Ovary (tissue), 9 donors: ENCODE measurements around the gene KIAA1191. TPM values are rescaled to one million over a fixed set of nuclear protein-coding genes. Genes with fewer than 3 reads are reported as not detected.

Experiments used
- DNase-seq, 5 donors: peaks; one replicate each; pipeline ENCODE4 v3.0.0-alpha.2; 2019 to 2020
- H3K27ac ChIP-seq, 2 donors: fragments of 200-600 bp; one replicate each; pipeline versions ENCODE4 v1.5.1 to v1.8.0; 2019 to 2022
- H3K27me3 ChIP-seq: fragments of 200-600 bp; one replicate; pipeline ENCODE4 v1.8.0; 2022
- H3K36me3 ChIP-seq: fragments of 200-600 bp; sonication (generic); one replicate; pipeline ENCODE4 v1.5.1; 2019
- H3K4me1 ChIP-seq: one replicate; pipeline ENCODE4 v1.8.1; 2013; ENCODE audit warnings: mild to moderate bottlenecking, moderate library complexity; ENCODE audit not compliant: insufficient read depth
- H3K4me3 ChIP-seq: fragments of 200-600 bp; sonication (generic); one replicate; pipeline ENCODE4 v1.5.1; 2017
- H3K9me3 ChIP-seq, 2 donors: fragments of 200-600 bp in 1 of 2; sonication (generic) in 1 of 2; one replicate each; pipeline versions ENCODE4 v1.5.1 to v1.8.1; 2013 to 2019; ENCODE audit warnings: mild to moderate bottlenecking in 1 of 2, moderate library complexity in 1 of 2
- EP300 ChIP-seq: sonication (generic); formaldehyde crosslinking; IDR thresholded peaks from one replicate; pipeline ENCODE4 v1.6.1; 2017; ENCODE audit warnings: antibody characterized with exemption
- POLR2A ChIP-seq: fragments of 450-650 bp; IDR thresholded peaks from one replicate; pipeline ENCODE4 v1.6.1; 2017; ENCODE audit warnings: antibody characterized with exemption, mild to moderate bottlenecking, moderate library complexity
- WGBS, 3 donors: extraction: QIAGEN DNeasy Blood & Tissue Kit in 1 of 3; methylation state at CpG; one replicate each; pipeline versions ENCODE4 v1.1.5 to v1.1.7; 2013 to 2017; 5-methylcytosine and 5-hydroxymethylcytosine counted together
- intact Hi-C, 4 donors: fragments of 100-400 bp; cut with DNase I; formaldehyde crosslinking; loops; one replicate each; pipeline versions ENCODE4 v1.11.0 to v1.15.1; 2022 to 2023
- polyA plus RNA-seq, 2 donors: library from polyadenylated mRNA; stranded (reverse); fragments of 200-250 nt in 1 of 2; fragments of 350-450 nt in 1 of 2; fragmentation: Illumina TruSeq in 1 of 2; extraction: RNeasy Lipid Tissue Mini Kit (QIAGEN cat#74804) in 1 of 2; gene quantifications; one replicate each; pipeline ENCODE4 v1.2.3, GENCODE V29; 2013 to 2014
- total RNA-seq, 7 donors: library from RNA; depleted of rRNA in 2 of 7; stranded (reverse); fragments of >200 nt in 2 of 7; fragmentation: NEBNext Ultra II Directional in 3 of 7; extraction: Animal tissue kit (Norgen Biotek cat#: 25700) in 3 of 7; gene quantifications; one replicate each; pipeline versions ENCODE4 v1.1.0 to v1.2.4, GENCODE V29; 2016 to 2023
- TF ChIP-seq, protein P1 (sequence below), 3 donors: fragments of 450-650 bp in 2 of 3; fragments of 200-600 bp in 1 of 3; IDR thresholded peaks; one replicate each; pipeline versions ENCODE4 v1.5.1 to v1.8.0; 2016 to 2022; ENCODE audit warnings: antibody characterized with exemption in 3 of 3, mild to moderate bottlenecking in 1 of 3
- donor health status: DM: no; HTN: no; CAD: no; lungs with moderate emphysema.
- donor health status: DM: no; HTN: no; CAD: no.
- donor health status: Bipolar disorder and iron deficiency.
- donor health status: DM: yes; HTN: yes; CAD: no.
- donor health status: DM: no; HTN: no; CAD: no.
- donor health status: DM: yes; HTN: yes; CAD: no.

The KIAA1191 gene
- total and polyA plus RNA-seq, 9 donors: 87.5 to 166 (median 116) TPM

DNA sequence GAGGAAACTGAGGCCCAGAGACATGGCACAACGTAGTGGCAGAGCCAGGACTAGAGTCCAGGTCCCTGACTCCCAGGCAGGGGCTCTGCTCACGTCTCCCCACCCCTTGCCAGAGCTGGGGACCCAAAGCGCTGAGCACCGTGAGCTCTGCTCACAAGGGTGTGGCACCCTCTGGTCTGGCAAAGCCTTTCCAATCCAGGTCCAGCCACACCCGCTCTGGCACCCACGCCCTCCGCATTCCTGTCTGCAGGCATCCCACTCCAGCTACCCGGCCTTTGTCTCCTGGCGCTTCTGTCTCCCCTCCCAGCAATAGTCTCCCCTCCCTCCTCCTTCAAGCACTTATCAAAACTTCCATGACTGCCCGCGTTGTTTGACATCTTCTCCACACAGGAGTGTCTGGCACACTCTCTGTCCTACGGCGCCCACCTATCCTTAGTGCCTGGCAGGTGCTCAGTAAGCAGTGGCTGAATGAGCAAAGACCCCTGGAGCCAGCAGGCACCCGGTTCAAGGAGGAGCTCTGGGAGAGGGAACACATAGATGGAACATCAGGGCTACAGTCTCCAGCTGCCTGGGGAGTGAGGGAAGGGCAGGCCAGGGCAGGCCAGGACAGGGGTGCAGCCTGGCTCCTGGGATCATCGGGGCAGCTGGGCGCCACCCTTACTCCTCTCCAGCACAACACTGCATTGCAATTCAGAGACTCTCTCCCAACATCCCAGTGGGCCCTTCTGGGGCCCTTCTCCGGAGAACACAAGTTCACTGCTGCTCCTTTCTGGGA, 39.0 kb upstream of the KIAA1191 start:
- intact Hi-C loops: no loop called here
- Histone ChIP-seq H3K36me3 (no peaks in the 10 kb centered on the region), H3K27me3 (no peaks in the 10 kb centered on the region), H3K27ac (no peak overlapping the region), H3K4me1 (peaks cover 18% of the 10 kb centered on the region), H3K9me3 (no peaks in the 10 kb centered on the region), H3K4me3 (no peak overlapping the region)
- TF ChIP-seq POLR2A (no peak), EP300 (no peak)
- TF ChIP-seq, protein P1, sequence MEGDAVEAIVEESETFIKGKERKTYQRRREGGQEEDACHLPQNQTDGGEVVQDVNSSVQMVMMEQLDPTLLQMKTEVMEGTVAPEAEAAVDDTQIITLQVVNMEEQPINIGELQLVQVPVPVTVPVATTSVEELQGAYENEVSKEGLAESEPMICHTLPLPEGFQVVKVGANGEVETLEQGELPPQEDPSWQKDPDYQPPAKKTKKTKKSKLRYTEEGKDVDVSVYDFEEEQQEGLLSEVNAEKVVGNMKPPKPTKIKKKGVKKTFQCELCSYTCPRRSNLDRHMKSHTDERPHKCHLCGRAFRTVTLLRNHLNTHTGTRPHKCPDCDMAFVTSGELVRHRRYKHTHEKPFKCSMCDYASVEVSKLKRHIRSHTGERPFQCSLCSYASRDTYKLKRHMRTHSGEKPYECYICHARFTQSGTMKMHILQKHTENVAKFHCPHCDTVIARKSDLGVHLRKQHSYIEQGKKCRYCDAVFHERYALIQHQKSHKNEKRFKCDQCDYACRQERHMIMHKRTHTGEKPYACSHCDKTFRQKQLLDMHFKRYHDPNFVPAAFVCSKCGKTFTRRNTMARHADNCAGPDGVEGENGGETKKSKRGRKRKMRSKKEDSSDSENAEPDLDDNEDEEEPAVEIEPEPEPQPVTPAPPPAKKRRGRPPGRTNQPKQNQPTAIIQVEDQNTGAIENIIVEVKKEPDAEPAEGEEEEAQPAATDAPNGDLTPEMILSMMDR (IDR thresholded peaks at IDR 0.05): no peak
- no peak for DNase-seq
- WGBS, 3 donors: 76 to 79% (median 77%) methylated on average over 17 of the region's 17 CpGs

DNA sequence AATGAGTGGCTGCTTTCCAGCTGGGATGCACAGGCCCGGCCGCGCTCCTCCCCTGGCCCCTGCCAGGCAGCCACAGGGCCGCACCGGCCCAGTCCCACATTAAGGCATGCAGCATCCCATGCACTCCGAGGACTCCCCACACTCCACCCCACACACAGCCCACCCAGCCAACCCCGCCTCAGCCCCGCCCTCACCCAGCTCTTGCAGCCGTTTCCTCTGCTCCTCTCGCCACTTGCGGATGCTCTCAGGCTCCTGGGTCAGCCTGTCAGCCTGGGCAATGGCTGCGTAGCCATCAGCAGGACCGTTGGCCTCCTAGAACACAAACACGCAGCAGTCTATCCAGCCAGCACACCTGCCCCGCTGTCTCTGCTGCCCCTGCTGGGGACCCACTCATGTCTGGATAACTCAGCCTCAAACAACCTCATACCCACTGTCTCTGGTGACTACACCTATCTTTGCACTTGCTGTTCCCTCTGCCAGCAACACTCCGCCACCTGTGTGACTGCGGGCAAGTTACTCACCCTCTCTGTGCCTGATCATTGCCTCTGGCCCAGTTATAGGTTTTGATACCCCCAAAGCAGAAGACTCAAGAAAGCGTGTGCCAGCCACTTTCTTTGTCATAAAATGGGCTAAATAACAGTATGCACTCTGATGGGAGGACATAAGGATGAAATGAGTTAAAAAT, 36.3 kb upstream of the KIAA1191 start:
- no peaks in the 10 kb centered on the region for H3K27me3 ChIP-seq
- TF ChIP-seq, protein P1 (IDR thresholded peaks at IDR 0.05): no peak
- no peak for TF ChIP-seq POLR2A
- TF ChIP-seq EP300: no peak
- H3K36me3 ChIP-seq: no peaks in the 10 kb centered on the region
- no peak overlapping the region for H3K27ac ChIP-seq
- no peak overlapping the region for H3K4me3 ChIP-seq
- intact Hi-C loops: no loop called here
- WGBS, 3 donors: 89% methylated on average over 18 of the region's 18 CpGs
- H3K9me3 ChIP-seq: no peaks in the 10 kb centered on the region
- H3K4me1 ChIP-seq: peaks cover 25% of the 10 kb centered on the region
- peak in 1 of 5 donors; percentile 41 for DNase-seq

DNA sequence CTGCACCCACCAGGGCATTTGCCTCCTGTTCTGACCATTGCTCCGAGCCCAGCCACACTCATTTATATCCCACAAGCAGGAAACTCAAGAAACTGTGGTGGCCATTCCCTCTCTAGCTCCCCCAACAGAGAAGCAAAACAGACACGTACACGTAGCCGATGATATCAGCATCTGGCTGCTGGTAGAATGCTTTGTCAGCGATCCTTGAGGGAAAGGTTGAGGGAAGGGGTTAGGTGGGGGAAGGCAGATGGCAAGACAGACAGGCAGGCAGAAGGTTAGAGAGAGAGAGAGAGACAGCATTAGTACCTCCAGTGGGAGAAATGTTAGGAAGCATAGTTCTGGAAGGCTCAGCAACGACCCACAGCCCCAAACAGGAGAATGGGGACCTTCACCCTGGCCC, 34.8 kb upstream of the KIAA1191 start:
- TF ChIP-seq POLR2A: no peak
- TF ChIP-seq, protein P1 (IDR thresholded peaks at IDR 0.05): no peak
- TF ChIP-seq EP300: no peak
- 17 to 29% (median 18%) methylated on average over 6 of the region's 6 CpGs for WGBS, 3 donors
- H3K27me3 ChIP-seq: no peaks in the 10 kb centered on the region
- intact Hi-C loops: no loop called here
- H3K4me3 ChIP-seq: no peak overlapping the region
- H3K27ac ChIP-seq: peak overlapping the region; percentile 16 to 65
- peak in 2 of 5 donors; percentile 42 to 53 for DNase-seq
- peaks cover 20% of the 10 kb centered on the region for H3K4me1 ChIP-seq
- H3K9me3 ChIP-seq: no peaks in the 10 kb centered on the region
- H3K36me3 ChIP-seq: no peaks in the 10 kb centered on the region

DNA sequence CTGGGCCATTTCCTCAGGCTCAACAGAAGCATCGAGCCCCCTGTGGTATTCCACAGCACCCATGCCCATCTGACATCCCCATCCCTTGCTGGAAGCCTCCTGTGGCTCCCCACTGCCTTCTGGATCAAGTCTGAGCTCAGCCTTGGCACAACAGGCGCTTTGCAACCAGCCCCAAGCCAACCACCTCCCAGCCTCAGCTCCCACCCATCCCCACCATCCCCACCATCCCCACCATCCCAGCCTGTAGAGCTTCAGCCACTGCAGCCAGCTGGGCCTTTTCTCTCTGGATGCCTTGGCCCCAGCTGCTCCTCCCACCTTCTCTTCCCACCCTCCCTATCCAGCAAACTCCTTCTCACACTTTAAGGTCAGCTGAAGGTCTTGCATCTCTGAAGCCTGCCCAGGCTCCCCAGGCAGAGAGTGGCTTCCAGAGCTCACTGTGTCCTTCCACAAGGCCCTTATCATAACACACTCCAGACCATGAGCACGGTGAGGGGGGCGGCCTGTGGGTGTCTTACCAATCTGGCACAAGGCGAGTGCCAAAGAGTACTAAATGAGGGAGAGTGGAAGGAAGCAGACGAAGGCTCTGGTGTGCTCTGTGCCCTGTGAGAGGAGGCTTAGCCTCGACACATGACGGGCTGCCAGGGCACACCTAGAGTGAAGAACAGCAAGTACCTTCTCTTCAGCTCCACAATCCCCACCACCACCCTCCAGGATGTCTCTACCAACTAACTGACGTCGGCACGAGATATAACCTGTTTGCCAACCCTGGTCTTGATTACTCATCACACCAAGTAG, 33.5 kb upstream of the KIAA1191 start:
- Histone ChIP-seq H3K9me3 (no peaks in the 10 kb centered on the region), H3K27me3 (no peaks in the 10 kb centered on the region), H3K27ac (peak overlapping the region in 1 of 2 donors; percentile 65), H3K4me3 (no peak overlapping the region), H3K4me1 (peaks cover 14% of the 10 kb centered on the region), H3K36me3 (no peaks in the 10 kb centered on the region)
- intact Hi-C loops: no loop called here
- DNase-seq: peak; percentile 44 to 88 (median 67)
- TF ChIP-seq POLR2A: no peak
- TF ChIP-seq, protein P1 (IDR thresholded peaks at IDR 0.05): no peak
- no peak for TF ChIP-seq EP300
- 36 to 46% (median 44%) methylated on average over 11 of the region's 11 CpGs for WGBS, 3 donors
